ENCODE measurements around the gene RPS6KC1. TPM values are rescaled to one million over a fixed set of nuclear protein-coding genes. Genes with fewer than 3 reads are reported as not detected.

RPS6KC1 gene
- total and polyA plus RNA-seq, 2 of the 4 experiments (the other 2 are of a cell fraction): 7.9 to 23.7 TPM

DNA sequence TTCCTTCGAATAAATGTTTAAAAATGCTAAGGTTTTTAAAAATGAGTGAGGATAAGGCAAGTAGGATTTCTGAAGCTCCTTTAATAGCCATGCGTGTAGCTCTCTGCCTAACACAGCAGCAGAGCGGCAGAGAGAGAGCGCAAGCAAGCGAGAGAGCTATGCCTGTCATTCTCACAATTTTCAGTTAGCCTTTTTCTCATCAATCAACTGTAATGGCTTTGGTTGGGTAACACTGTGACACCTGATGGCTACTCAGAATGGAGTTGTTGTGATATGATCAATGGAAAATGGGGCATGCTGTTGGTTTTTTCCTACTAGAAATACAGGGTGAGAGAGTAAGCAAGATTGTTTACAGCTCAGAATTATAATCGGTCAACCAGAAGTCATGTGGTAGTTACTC, 198.4 kb downstream of the RPS6KC1 start:
- no peak overlapping the region for H3K9ac ChIP-seq (ENCODE audit: low read depth, low read length)
- no peak overlapping the region for H3K56ac ChIP-seq (ENCODE audit: extremely low read depth, insufficient read depth, low read length)
- dilution Hi-C loops (cut with HindIII; ENCODE audit: low sequenced_read_pairs, unreplicated experiment): no loop called here
- ChIA-PET POLR2A (ENCODE audit: unreplicated experiment) (no interaction called here), CTCF (interaction anchor here (0.5 to 0.6 kb wide), 3 partner anchors 30 to 37 kb away, joined by 3 to 4 read pairs (median 3); no protein-coding TSS in a partner anchor)
- no peak for ATAC-seq (ENCODE audit: low read depth)
- no peak overlapping the region for H2BK120ac ChIP-seq (ENCODE audit: low read depth, low read length)
- no peak overlapping the region for H3K27ac ChIP-seq (ENCODE audit: insufficient read depth, low read length)
- no peak for DNase-seq
- H2BK20ac ChIP-seq (ENCODE audit: low read depth, low read length): no peak overlapping the region
- no peak overlapping the region for H3K4me2 ChIP-seq (ENCODE audit: low read depth, low read length)
- no peak overlapping the region for H4K91ac ChIP-seq (ENCODE audit: insufficient read depth, low read depth, low read length)
- no peaks in the 10 kb centered on the region for H3K9me3 ChIP-seq (ENCODE audit: control insufficient read depth, insufficient read depth, low read length)
- no peak overlapping the region for H4K8ac ChIP-seq (ENCODE audit: low read depth in 2 of 2, low read length in 2 of 2)
- H3K18ac ChIP-seq (ENCODE audit: low read depth, low read length): no peak overlapping the region
- H3K23ac ChIP-seq (ENCODE audit: low read depth, low read length): no peak overlapping the region
- H3K27me3 ChIP-seq (ENCODE audit: control insufficient read depth, insufficient read depth, low read length): no peaks in the 10 kb centered on the region
- no peak overlapping the region for H2AK5ac ChIP-seq (ENCODE audit: low read depth, low read length)
- no peak overlapping the region for H3K4me3 ChIP-seq (ENCODE audit: insufficient read depth, low read depth, low read length)
- no peak overlapping the region for H2AFZ ChIP-seq (replicated peaks; ENCODE audit: low read length, poor library complexity)
- no peak overlapping the region for H2BK5ac ChIP-seq (ENCODE audit: low read depth, low read length, poor library complexity, severe bottlenecking)
- H3K14ac ChIP-seq (replicated peaks; ENCODE audit: low read depth, low read length): no peak overlapping the region
- H4K5ac ChIP-seq (ENCODE audit: low read depth, low read length): no peak overlapping the region
- in situ Hi-C loops (cut with MboI; ENCODE audit: low sequenced_read_pairs): loop anchor here (10.0 kb wide), 1 partner anchor 875 kb away; no protein-coding TSS in a partner anchor
- H3K79me1 ChIP-seq (ENCODE audit: low read depth in 1 of 2, low read length in 2 of 2): no peaks in the 10 kb centered on the region
- no peaks in the 10 kb centered on the region for H3K9me1 ChIP-seq (ENCODE audit: insufficient read depth, low read length)
- H2AK9ac ChIP-seq (replicated peaks; ENCODE audit: low read depth, low read length, poor library complexity): no peak overlapping the region
- H4K20me1 ChIP-seq (ENCODE audit: insufficient read depth, low read length): no peaks in the 10 kb centered on the region
- 0 out of 2 replicates have a peak, but pooled peaks cover 2% of the 10 kb centered on the region for H3K36me3 ChIP-seq (ENCODE audit: control insufficient read depth, insufficient read depth, low read length)
- H2BK15ac ChIP-seq (ENCODE audit: low read depth, low read length): no peak overlapping the region
- WGBS, 2 experiments (ENCODE audit: extremely low coverage in 2 of 2, insufficient read length in 1 of 2): no CpG with 5 or more reads among the region's 6 CpGs
- BruUV-seq (replicated peaks): no TSS peak
- TF ChIP-seq BHLHE40 (IDR thresholded peaks at IDR 0.05; ENCODE audit: low read depth, low read length): no peak
- no peak for TF ChIP-seq CHD1 (IDR thresholded peaks at IDR 0.05; ENCODE audit: low read depth, low read length)
- no peak overlapping the region for H3K4ac ChIP-seq (ENCODE audit: low read depth, low read length)
- intact Hi-C loops (cut with micrococcal nuclease): loop anchor here (10.0 kb wide), 2 partner anchors 125 to 1075 kb away; no protein-coding TSS in a partner anchor
- H3K4me1 ChIP-seq (ENCODE audit: control insufficient read depth, insufficient read depth, low read length): peaks cover 3% of the 10 kb centered on the region; the same call in 1 of the 2 replicates
